SK-N-SH (cell line): ENCODE data around the gene LDLRAD1. TPM values are rescaled to one million over a fixed set of nuclear protein-coding genes. Genes with fewer than 3 reads are reported as not detected.
"Not testable (repeated sequence)": the region's sequence is repeated elsewhere in the genome, so short reads cannot be mapped to it uniquely, and the experiment has no call there.

Source experiments
- CTCF ChIA-PET: fragments of 300-600, 350-600 bp; formaldehyde crosslinking; extraction: SDS; loops from one replicate; lab custom pipeline; 2021; lab: Yijun Ruan, JAX
- POLR2A ChIA-PET: fragments of 350-600 bp; sonication (Branson Sonifier 250); formaldehyde crosslinking; extraction: SDS; loops from one replicate; lab custom pipeline; 2020; ENCODE audit warnings: antibody characterized with exemption, inconsistent platforms; lab: Yijun Ruan, JAX
- DNase-seq: peaks from one replicate; pipeline ENCODE4 v3.0.0; 2012
- H2AFZ ChIP-seq: fragments of 200-600 bp; sonication (generic); 2 replicates; pipeline ENCODE4 v1.8.1; 2016; ENCODE audit warnings: antibody characterized with exemption, mild to moderate bottlenecking, low read depth
- H3F3A ChIP-seq: fragments of 200-600 bp; sonication (generic); replicated peaks from 2 replicates; pipeline ENCODE3; 2016; ENCODE audit warnings: antibody characterized with exemption, mild to moderate bottlenecking; ENCODE audit not compliant: insufficient read depth
- H3K27ac ChIP-seq, 2 experiments: fragments of 200-500 bp in 1 of 2; fragments of 200-600 bp in 1 of 2; sonication (Bioruptor generic) in 1 of 2; sonication (generic), shearing (Covaris generic) in 1 of 2; 2 replicates each; pipeline versions ENCODE4 v1.5.1 to v1.6.1; 2014 to 2016; ENCODE audit warnings: low read depth in 2 of 2, inconsistent platforms in 1 of 2, low read length in 1 of 2, mild to moderate bottlenecking in 1 of 2, mixed read lengths in 1 of 2
- H3K27me3 ChIP-seq: fragments of 200-600 bp; sonication (generic), shearing (Covaris generic); 2 replicates; pipeline ENCODE4 v1.6.1; 2016; ENCODE audit warnings: mixed run types; ENCODE audit not compliant: insufficient read depth
- H3K36me3 ChIP-seq, 2 experiments: fragments of 200-500 bp in 1 of 2; fragments of 200-600 bp in 1 of 2; sonication (Bioruptor generic) in 1 of 2; sonication (generic) in 1 of 2; replicated peaks in 1 of 2; 2 replicates each; pipeline versions ENCODE3 to v1.5.1; 2014 to 2016; ENCODE audit warnings: low read length in 1 of 2, mild to moderate bottlenecking in 1 of 2; ENCODE audit not compliant: insufficient read depth in 2 of 2, control insufficient read depth in 1 of 2
- H3K4me1 ChIP-seq, 2 experiments: fragments of 200-500 bp in 1 of 2; fragments of 200-600 bp in 1 of 2; sonication (Bioruptor generic) in 1 of 2; sonication (generic), shearing (Covaris generic) in 1 of 2; 2 replicates each; pipeline versions ENCODE4 v1.5.1 to v1.6.1; 2014 to 2016; ENCODE audit warnings: low read depth in 1 of 2, low read length in 1 of 2, mixed run types in 1 of 2; ENCODE audit not compliant: insufficient read depth in 2 of 2, control insufficient read depth in 1 of 2
- H3K4me2 ChIP-seq: fragments of 200-600 bp; sonication (generic), shearing (Covaris generic); 2 replicates; pipeline ENCODE4 v1.6.1; 2017; ENCODE audit warnings: mixed run types
- H3K4me3 ChIP-seq, 2 experiments: fragments of 200-500 bp in 1 of 2; fragments of 200-600 bp in 1 of 2; sonication (Bioruptor generic) in 1 of 2; sonication (generic), shearing (Covaris generic) in 1 of 2; 2 replicates each; pipeline versions ENCODE4 v1.5.1 to v1.8.1; 2014 to 2016; ENCODE audit warnings: low read depth in 2 of 2, inconsistent platforms in 1 of 2, low read length in 1 of 2, mild to moderate bottlenecking in 1 of 2, mixed read lengths in 1 of 2, moderate library complexity in 1 of 2
- H3K79me2 ChIP-seq: fragments of 200-600 bp; sonication (generic); 2 replicates; pipeline ENCODE4 v1.8.1; 2017; ENCODE audit warnings: mild to moderate bottlenecking; ENCODE audit not compliant: insufficient read depth
- H3K9ac ChIP-seq: fragments of 200-600 bp; sonication (generic); 2 replicates; pipeline ENCODE4 v1.6.1; 2017; ENCODE audit warnings: mixed run types
- H3K9me2 ChIP-seq: fragments of 200-600 bp; sonication (generic); 2 replicates; pipeline ENCODE4 v1.6.1; 2017; ENCODE audit warnings: mixed run types
- H3K9me3 ChIP-seq: fragments of 200-600 bp; sonication (generic); 2 replicates; pipeline ENCODE4 v1.6.1; 2017; ENCODE audit warnings: mixed run types, mild to moderate bottlenecking, moderate library complexity
- H4K20me1 ChIP-seq: fragments of 200-600 bp; sonication (generic); 2 replicates; pipeline ENCODE4 v1.6.1; 2017; ENCODE audit warnings: mild to moderate bottlenecking, mixed run types; ENCODE audit not compliant: insufficient read depth
- CHD2 ChIP-seq: fragments of 150-350 bp; IDR thresholded peaks from 2 replicates; pipeline ENCODE4 v1.6.1; 2018; ENCODE audit warnings: low read length; ENCODE audit not compliant: partially characterized antibody
- ELF1 ChIP-seq: IDR thresholded peaks from 2 replicates; pipeline ENCODE4 v1.4.0; 2012
- EP300 ChIP-seq, 2 experiments: IDR thresholded peaks; 2 replicates each; pipeline versions ENCODE4 v1.4.0 to v1.6.1; 2012; ENCODE audit warnings: borderline replicate concordance in 1 of 2, low read depth in 1 of 2, low read length in 1 of 2
- FOXJ3 ChIP-seq: sonication (generic); formaldehyde crosslinking; IDR thresholded peaks from 2 replicates; pipeline ENCODE4 v1.5.1; 2020; ENCODE audit warnings: mild to moderate bottlenecking, missing genetic modification reagents
- FOXM1 ChIP-seq: IDR thresholded peaks from 2 replicates; pipeline ENCODE4 v1.4.0; 2012; ENCODE audit warnings: low read depth, mild to moderate bottlenecking
- GATA2 ChIP-seq: sonication (generic); formaldehyde crosslinking; IDR thresholded peaks from 2 replicates; pipeline ENCODE4 v1.5.0; 2020; ENCODE audit warnings: mild to moderate bottlenecking, missing genetic modification reagents
- JUND ChIP-seq: IDR thresholded peaks from 2 replicates; pipeline ENCODE4 v1.4.0; 2012
- MEF2A ChIP-seq: IDR thresholded peaks from 2 replicates; pipeline ENCODE4 v1.4.0; 2012; ENCODE audit warnings: low read depth, borderline replicate concordance
- MXI1 ChIP-seq: IDR thresholded peaks from 2 replicates; pipeline ENCODE4 v1.6.1; 2012; ENCODE audit warnings: mild to moderate bottlenecking, low read depth, low read length, improper control_type of control experiment
- NFIC ChIP-seq: IDR thresholded peaks from 2 replicates; pipeline ENCODE4 v1.4.0; 2012; ENCODE audit warnings: borderline replicate concordance
- NRF1 ChIP-seq: IDR thresholded peaks from 2 replicates; pipeline ENCODE4 v1.6.1; 2012; ENCODE audit warnings: low read depth, mild to moderate bottlenecking, low read length
- RAD21 ChIP-seq: IDR thresholded peaks from 2 replicates; pipeline ENCODE4 v1.6.1; 2012; ENCODE audit warnings: mild to moderate bottlenecking, low read length
- RCOR1 ChIP-seq: fragments of 150-350 bp; IDR thresholded peaks from 2 replicates; pipeline ENCODE4 v1.6.1; 2017; ENCODE audit warnings: antibody characterized with exemption, low read length
- RXRA ChIP-seq: IDR thresholded peaks from 2 replicates; pipeline ENCODE4 v1.4.0; 2012; ENCODE audit warnings: low read depth, mild to moderate bottlenecking, borderline replicate concordance
- TAF1 ChIP-seq: IDR thresholded peaks from 2 replicates; pipeline ENCODE4 v1.6.1; 2012; ENCODE audit warnings: low read depth, mild to moderate bottlenecking, low read length, moderate library complexity, borderline replicate concordance
- TCF12 ChIP-seq: IDR thresholded peaks from 2 replicates; pipeline ENCODE4 v1.4.0; 2012
- WGBS: methylation state at CpG from one replicate; pipeline ENCODE4 v1.1.6; 2017; ENCODE audit warnings: low lambda C conversion rate; 5-methylcytosine and 5-hydroxymethylcytosine counted together
- polyA plus RNA-seq, 3 experiments: library from polyadenylated mRNA; depleted of rRNA; stranded (reverse); fragments of >200 nt; gene quantifications; 2 replicates each; pipeline ENCODE4 v1.2.3, GENCODE V29; 2012
- TF ChIP-seq, protein P1 (sequence below): IDR thresholded peaks from 2 replicates; pipeline ENCODE4 v1.6.1; 2012; ENCODE audit warnings: mild to moderate bottlenecking, low read depth, low read length, moderate library complexity
- TF ChIP-seq, protein P2 (sequence below): fragments of 200-600 bp; sonication (generic); IDR thresholded peaks from 2 replicates; pipeline ENCODE4 v1.6.1; 2017; ENCODE audit warnings: antibody characterized with exemption, mild to moderate bottlenecking, moderate library complexity

The LDLRAD1 gene
- polyA plus RNA-seq, 1 of the 3 experiments (the other 2 are of a cell fraction): not detected

DNA sequence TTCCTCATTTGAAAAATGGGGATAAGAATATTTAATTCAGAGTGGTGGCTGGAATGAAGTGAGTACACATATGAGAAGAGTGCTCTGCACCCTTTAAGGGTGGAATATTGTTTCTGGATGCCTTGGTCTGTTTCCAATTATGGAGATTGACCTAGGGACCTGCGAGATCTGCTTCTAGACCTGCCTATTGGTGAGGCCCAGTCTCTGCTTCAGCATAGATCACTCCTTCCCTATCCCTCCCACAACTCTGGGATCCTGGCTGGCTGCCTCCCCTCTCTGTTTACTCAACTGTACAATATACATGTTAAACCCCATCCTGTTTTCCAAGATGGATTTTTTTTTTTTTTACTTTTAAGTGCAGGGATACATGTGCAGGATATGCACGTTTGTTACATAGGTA is 6.4 kb upstream of the LDLRAD1 start:
- 95% methylated on average over 2 of the region's 2 CpGs for WGBS
- CTCF ChIA-PET: no interaction called here
- Histone ChIP-seq H3K9me3 (no peaks in the 10 kb centered on the region), H3K4me2 (no peak overlapping the region), H3K9me2 (no peaks in the 10 kb centered on the region), H3K9ac (no peak overlapping the region), H2AFZ (no peak overlapping the region), H3K4me3 (no peak overlapping the region), H3K27me3 (no peaks in the 10 kb centered on the region), H3K4me1 (peaks cover 0 to 20% of the 10 kb centered on the region in 2 experiments; a peak in 2 of 4 replicates), H4K20me1 (no peaks in the 10 kb centered on the region), H3F3A (no peaks in the 10 kb centered on the region), H3K79me2 (no peaks in the 10 kb centered on the region), H3K27ac (no peak overlapping the region), H3K36me3 (peaks cover 0 to 3% of the 10 kb centered on the region in 2 experiments)
- no peak for TF ChIP-seq MXI1
- TF ChIP-seq FOXM1: no peak
- TF ChIP-seq RCOR1: no peak
- TF ChIP-seq CHD2: no peak
- no peak for TF ChIP-seq RAD21
- TF ChIP-seq ELF1: no peak
- TF ChIP-seq TCF12: no peak
- peak; percentile 35 for DNase-seq
- POLR2A ChIA-PET: no interaction called here

DNA sequence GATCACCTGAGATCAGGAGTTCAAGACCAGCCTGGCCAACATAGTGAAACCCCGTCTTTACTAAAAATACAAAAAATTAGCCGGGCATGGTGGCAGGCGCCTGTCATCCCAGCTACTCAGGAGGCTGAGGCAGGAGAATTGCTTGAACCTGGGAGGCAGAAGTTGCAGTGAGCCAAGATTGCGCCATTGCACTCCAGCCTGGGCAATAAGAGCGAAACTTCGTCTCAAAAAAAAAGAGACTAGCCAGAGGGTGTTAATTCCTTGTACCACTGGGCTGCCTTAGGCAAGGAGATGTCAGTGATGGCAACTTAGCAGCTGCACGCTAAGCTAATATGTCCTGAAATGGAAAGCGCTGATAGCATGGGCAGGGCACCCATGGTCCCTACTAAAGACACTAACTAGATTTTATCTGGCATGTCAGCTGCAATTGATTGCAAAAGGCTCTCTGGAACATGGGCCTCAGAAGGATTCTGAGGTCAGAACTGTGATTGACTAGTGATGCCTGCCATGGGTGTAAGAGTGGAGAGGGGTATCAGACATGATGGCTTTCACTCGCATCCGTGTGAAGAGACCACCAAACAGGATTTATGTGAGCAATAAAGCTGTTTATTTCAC is 1.7 kb upstream of the LDLRAD1 start:
- CTCF ChIA-PET: interaction anchor here (1.5 kb wide), 1 partner anchor 17 kb away, joined by 4 read pairs; no protein-coding TSS in a partner anchor
- WGBS: 89% methylated on average over 9 of the region's 10 CpGs

DNA sequence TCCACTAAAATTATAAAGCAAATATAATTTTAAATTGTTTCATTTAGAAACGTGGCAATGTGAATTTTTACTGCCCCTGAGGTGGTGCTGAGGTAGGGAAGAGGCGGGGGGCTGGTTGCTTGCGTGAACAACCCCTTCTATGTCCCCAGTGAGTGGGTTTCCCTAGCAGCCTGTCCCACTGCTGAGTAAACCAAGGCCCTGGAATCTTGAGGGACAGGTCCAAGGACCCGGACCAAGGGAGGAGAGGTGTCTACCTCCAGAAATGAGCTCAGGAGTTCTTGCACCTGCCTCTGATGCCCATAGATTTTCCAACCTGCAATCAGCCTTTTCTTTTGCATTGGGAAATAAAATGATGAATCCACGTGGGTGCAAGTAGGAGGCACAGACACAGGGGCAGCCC is 649 bp upstream of the LDLRAD1 start:
- Histone ChIP-seq H3K27ac (no peak overlapping the region), H3F3A (no peaks in the 10 kb centered on the region), H3K9me2 (no peaks in the 10 kb centered on the region), H4K20me1 (no peaks in the 10 kb centered on the region), H3K9ac (no peak overlapping the region), H3K9me3 (no peaks in the 10 kb centered on the region), H3K4me3 (no peak overlapping the region), H3K36me3 (no peaks in the 10 kb centered on the region), H3K27me3 (no peaks in the 10 kb centered on the region), H3K4me1 (peaks cover 0 to 3% of the 10 kb centered on the region in 2 experiments; a peak in 1 of 4 replicates), H2AFZ (no peak overlapping the region), H3K4me2 (no peak overlapping the region), H3K79me2 (no peaks in the 10 kb centered on the region)
- ChIA-PET CTCF (interaction anchor here (0.8 to 1.5 kb wide), 2 partner anchors 18 to 459 kb away, joined by 3 to 4 read pairs; no protein-coding TSS in a partner anchor), POLR2A (interaction anchor here (1.0 kb wide), 1 partner anchor 481 kb away, joined by 3 read pairs; no protein-coding TSS in a partner anchor)
- DNase-seq: no peak
- 59% methylated on average over 5 of the region's 5 CpGs for WGBS
- TF ChIP-seq FOXJ3 (no peak), JUND (no peak), TAF1 (no peak), MXI1 (no peak), NRF1 (no peak), GATA2 (CRISPR knock-in tag) (no peak), RAD21 (no peak), MEF2A (no peak), NFIC (no peak), EP300 (IDR thresholded peaks at IDR 0.05; ENCODE audit: borderline replicate concordance in 1 of 2, low read depth in 1 of 2, low read length in 1 of 2) (no peak), RXRA (no peak)
- TF ChIP-seq, protein P1, sequence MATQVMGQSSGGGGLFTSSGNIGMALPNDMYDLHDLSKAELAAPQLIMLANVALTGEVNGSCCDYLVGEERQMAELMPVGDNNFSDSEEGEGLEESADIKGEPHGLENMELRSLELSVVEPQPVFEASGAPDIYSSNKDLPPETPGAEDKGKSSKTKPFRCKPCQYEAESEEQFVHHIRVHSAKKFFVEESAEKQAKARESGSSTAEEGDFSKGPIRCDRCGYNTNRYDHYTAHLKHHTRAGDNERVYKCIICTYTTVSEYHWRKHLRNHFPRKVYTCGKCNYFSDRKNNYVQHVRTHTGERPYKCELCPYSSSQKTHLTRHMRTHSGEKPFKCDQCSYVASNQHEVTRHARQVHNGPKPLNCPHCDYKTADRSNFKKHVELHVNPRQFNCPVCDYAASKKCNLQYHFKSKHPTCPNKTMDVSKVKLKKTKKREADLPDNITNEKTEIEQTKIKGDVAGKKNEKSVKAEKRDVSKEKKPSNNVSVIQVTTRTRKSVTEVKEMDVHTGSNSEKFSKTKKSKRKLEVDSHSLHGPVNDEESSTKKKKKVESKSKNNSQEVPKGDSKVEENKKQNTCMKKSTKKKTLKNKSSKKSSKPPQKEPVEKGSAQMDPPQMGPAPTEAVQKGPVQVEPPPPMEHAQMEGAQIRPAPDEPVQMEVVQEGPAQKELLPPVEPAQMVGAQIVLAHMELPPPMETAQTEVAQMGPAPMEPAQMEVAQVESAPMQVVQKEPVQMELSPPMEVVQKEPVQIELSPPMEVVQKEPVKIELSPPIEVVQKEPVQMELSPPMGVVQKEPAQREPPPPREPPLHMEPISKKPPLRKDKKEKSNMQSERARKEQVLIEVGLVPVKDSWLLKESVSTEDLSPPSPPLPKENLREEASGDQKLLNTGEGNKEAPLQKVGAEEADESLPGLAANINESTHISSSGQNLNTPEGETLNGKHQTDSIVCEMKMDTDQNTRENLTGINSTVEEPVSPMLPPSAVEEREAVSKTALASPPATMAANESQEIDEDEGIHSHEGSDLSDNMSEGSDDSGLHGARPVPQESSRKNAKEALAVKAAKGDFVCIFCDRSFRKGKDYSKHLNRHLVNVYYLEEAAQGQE: no peak
- TF ChIP-seq, protein P2, sequence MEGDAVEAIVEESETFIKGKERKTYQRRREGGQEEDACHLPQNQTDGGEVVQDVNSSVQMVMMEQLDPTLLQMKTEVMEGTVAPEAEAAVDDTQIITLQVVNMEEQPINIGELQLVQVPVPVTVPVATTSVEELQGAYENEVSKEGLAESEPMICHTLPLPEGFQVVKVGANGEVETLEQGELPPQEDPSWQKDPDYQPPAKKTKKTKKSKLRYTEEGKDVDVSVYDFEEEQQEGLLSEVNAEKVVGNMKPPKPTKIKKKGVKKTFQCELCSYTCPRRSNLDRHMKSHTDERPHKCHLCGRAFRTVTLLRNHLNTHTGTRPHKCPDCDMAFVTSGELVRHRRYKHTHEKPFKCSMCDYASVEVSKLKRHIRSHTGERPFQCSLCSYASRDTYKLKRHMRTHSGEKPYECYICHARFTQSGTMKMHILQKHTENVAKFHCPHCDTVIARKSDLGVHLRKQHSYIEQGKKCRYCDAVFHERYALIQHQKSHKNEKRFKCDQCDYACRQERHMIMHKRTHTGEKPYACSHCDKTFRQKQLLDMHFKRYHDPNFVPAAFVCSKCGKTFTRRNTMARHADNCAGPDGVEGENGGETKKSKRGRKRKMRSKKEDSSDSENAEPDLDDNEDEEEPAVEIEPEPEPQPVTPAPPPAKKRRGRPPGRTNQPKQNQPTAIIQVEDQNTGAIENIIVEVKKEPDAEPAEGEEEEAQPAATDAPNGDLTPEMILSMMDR: no peak

More for the DNA sequence above, 1.7 kb upstream of the LDLRAD1 start:
- H3K4me1 ChIP-seq, H3K79me2 ChIP-seq, H3K4me3 ChIP-seq, H3F3A ChIP-seq, H3K4me2 ChIP-seq, H4K20me1 ChIP-seq, H3K9me3 ChIP-seq, H3K27me3 ChIP-seq, H3K9ac ChIP-seq, H3K27ac ChIP-seq, H2AFZ ChIP-seq, H3K9me2 ChIP-seq, H3K36me3 ChIP-seq: not testable (repeated sequence)
- TF ChIP-seq RCOR1 (peak; percentile 35; the same call in 1 of the 2 replicates), GATA2 (CRISPR knock-in tag) (peak; percentile 61)
- peak; percentile 48 for DNase-seq
- POLR2A ChIA-PET: interaction anchor here (1.0 kb wide), 1 partner anchor 480 kb away, joined by 3 read pairs; no protein-coding TSS in a partner anchor
